GM10248 (cell line): Measurements from ENCODE around the gene NIBAN1.
A peak's percentile ranks its signal among the peaks of the same experiment; 100 is the strongest.

Experiments used
- CTCF ChIA-PET: fragments of 300-600 bp; sonication (Branson Sonifier 250); formaldehyde crosslinking; extraction: SDS; loops from one replicate; lab custom pipeline; 2021; ENCODE audit warnings: antibody characterized with exemption; lab: Yijun Ruan, JAX
- POLR2A ChIA-PET: fragments of 350-650 bp; sonication (Branson Sonifier 250); formaldehyde crosslinking; extraction: SDS; loops from one replicate; lab custom pipeline; 2020; ENCODE audit warnings: antibody characterized with exemption; lab: Yijun Ruan, JAX
- DNase-seq: peaks from one replicate; pipeline ENCODE4 v3.0.0; 2012; ENCODE audit errors: extremely low spot score
- TF ChIP-seq, protein P1 (sequence below): IDR thresholded peaks from 2 replicates; pipeline ENCODE4 v1.5.1; 2012; ENCODE audit warnings: mild to moderate bottlenecking, low read depth; ENCODE audit errors: extremely low read depth, missing control alignments, control extremely low read depth

Gene NIBAN1

DNA sequence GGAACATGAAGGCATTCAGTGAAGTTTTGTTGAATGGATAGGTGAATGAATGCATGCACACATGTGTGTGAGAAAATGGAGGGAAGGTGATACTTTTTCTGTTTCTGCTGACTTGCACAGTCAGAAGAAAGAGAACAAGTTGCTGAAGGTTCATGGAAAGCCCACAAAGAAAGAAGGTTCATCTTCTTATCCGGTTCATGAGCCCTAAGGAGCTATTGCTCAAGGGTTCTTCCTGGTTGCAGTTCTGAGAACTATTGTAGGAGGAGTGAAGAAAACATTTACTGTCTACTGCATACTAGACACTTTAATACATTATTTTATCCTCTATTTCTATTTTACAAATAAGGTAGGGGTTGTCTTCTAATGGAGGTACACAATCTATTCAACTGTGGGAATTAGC lies 13.4 kb upstream of the NIBAN1 start:
- TF ChIP-seq, protein P1, sequence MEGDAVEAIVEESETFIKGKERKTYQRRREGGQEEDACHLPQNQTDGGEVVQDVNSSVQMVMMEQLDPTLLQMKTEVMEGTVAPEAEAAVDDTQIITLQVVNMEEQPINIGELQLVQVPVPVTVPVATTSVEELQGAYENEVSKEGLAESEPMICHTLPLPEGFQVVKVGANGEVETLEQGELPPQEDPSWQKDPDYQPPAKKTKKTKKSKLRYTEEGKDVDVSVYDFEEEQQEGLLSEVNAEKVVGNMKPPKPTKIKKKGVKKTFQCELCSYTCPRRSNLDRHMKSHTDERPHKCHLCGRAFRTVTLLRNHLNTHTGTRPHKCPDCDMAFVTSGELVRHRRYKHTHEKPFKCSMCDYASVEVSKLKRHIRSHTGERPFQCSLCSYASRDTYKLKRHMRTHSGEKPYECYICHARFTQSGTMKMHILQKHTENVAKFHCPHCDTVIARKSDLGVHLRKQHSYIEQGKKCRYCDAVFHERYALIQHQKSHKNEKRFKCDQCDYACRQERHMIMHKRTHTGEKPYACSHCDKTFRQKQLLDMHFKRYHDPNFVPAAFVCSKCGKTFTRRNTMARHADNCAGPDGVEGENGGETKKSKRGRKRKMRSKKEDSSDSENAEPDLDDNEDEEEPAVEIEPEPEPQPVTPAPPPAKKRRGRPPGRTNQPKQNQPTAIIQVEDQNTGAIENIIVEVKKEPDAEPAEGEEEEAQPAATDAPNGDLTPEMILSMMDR = no peak
- no peak for DNase-seq
- ChIA-PET POLR2A (no interaction called here), CTCF (interaction anchor here (2.2 to 10.2 kb wide), 3 partner anchors 13 to 182 kb away, joined by 8 to 269 read pairs (median 18); partner anchors contain the start of gene NIBAN1)

DNA sequence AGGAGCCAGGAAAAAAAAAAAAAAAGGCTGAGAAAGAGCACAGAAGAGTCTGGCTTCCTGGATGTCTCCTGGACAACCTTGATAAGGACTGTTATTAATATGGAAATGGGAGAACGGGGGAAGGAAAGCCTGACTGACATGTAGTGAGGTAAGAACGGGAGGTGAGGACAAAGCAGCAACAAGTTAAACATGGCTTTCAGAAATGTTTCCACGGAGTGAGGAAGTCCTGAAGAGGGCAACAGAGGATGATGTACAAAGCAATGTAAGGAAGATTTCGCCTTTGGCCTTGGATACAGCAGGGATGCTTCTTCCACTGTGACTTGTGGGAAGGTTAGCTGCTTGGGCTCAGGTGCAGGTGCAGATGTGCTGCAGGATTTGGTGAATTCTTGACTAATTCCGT lies 11.9 kb upstream of the NIBAN1 start:
- POLR2A ChIA-PET = no interaction called here
- DNase-seq = no peak
- TF ChIP-seq, protein P1 = peak; percentile 31
- CTCF ChIA-PET = interaction anchor here (1.0 to 10.2 kb wide), 7 partner anchors 10 to 190 kb away, joined by 3 to 269 read pairs (median 8); partner anchors contain the start of gene NIBAN1

- TF ChIP-seq, protein P1 = peak; percentile 94
- peak; percentile 73 for DNase-seq
- ChIA-PET CTCF (interaction anchor here (0.6 to 10.2 kb wide), 31 partner anchors 8 to 1710 kb away, joined by 3 to 269 read pairs (median 4); partner anchors contain the start of gene NIBAN1), POLR2A (no interaction called here)
These were observed 8.0 kb upstream of the NIBAN1 start for GRCh38 chr1:184982002-184982954.

DNA sequence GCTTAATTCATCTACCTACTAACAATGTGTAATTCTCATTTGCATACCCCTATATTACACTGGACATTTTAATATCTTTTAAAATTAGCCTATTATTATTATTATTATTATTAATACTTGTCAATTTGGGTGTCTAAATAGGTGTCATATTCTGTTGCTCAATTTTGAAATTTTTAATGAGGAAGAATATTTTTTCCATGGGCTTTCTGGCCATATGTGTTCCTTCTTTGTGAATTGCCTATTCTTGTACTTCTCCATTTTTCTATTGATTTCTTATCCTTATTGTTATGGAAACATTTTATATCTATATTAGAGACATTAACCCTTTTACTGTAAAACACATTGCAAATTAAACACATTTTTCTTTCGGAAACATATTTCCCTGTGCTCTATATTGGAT lies 6.4 kb upstream of the NIBAN1 start:
- no peak for DNase-seq
- ChIA-PET CTCF (interaction anchor here (0.9 to 10.2 kb wide), 9 partner anchors 10 to 1708 kb away, joined by 3 to 269 read pairs (median 15); no protein-coding TSS in a partner anchor), POLR2A (no interaction called here)
- TF ChIP-seq, protein P1 = no peak

GRCh38 chr1:184975208-184975870 lies 1.0 kb upstream of the NIBAN1 start:
- DNase-seq = no peak
- CTCF ChIA-PET = interaction anchor here (0.7 to 9.2 kb wide), 7 partner anchors 10 to 180 kb away, joined by 3 to 98 read pairs (median 4); no protein-coding TSS in a partner anchor
- POLR2A ChIA-PET = interaction anchor here (1.0 kb wide), 1 partner anchor 170 kb away, joined by 3 read pairs; no protein-coding TSS in a partner anchor
- TF ChIP-seq, protein P1 = no peak

DNA sequence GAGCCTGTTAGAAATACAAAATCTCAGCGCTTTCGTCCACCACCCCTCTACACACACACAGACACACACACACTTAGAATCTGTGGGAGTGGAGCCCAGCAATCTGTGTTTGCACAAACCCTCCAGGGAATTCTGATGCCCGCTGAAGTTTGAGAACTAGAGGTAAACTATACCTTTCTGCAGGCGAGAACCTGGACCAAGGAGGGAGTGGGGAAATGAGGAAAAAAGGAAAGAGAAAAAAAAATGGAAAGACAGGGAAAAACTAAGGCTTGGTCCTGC lies 468 bp upstream of the NIBAN1 start:
- TF ChIP-seq, protein P1 = no peak
- ChIA-PET POLR2A (interaction anchor here (0.8 to 1.1 kb wide), 3 partner anchors 169 to 201 kb away, joined by 3 to 5 read pairs (median 5); partner anchors contain the start of gene SWT1), CTCF (interaction anchor here (0.7 to 9.2 kb wide), 8 partner anchors 8 to 179 kb away, joined by 3 to 98 read pairs (median 4); no protein-coding TSS in a partner anchor)
- DNase-seq = no peak
